ENCODE data around the gene WEE2.

Gene WEE2

DNA sequence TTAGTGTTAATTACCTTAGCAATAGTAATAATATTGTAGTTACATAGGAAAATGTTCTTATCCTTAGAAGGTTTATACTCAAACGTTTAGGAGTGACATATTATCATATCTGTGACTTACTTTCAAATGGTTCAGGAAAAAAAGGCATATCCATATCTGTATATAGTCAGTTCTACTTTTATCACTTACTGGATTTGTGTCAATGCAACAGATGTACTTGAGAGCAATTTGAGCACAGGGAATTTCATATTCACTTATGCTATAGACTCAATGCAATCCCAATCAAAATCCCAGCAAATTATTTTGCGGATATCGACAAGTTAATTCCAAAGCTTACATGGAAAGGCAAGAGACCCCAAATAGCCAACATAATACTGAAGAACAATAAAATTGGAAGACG is 16.2 kb upstream of the WEE2 start:
- no peak for DNase-seq

DNA sequence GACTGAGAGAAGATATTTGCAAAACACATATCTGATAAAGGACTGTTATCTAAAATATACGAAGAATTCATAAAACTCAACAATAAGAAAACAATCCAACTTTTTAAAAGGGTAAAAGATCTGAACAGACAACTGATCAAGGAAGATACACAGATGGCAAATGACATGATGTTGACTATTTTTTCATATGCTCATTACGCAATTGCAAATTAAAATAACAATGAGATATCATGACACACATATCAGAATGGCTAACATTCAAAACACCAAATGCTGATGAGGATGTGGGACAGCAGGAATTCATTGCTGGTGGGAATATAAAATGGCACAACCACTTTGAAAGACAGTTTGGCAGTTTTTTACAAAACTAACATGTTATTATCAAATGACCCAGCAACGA is 15.1 kb upstream of the WEE2 start:
- DNase-seq: no peak

DNA sequence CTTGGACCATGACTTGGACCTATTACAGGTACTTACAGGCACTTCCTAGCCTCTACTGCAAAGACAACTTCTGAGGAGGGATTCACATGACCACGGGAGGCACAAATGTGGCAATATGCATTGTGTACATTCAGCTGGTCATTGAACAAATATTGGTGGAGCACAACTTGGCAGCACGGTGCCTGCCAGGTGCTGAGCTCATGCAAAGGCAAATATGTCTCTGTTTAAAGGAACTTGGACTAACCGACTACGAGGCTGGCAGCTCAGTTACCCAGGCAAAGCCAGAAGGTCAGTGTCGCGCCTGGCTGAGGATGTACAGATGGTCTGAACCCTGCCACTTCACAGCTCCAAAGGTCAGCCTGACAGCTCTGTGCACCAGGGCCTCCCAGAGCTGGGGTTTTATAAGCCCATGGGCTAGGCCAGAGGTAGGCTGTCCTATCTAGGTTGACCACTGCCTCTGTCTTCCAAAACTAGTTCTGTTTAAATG is 12.3 kb upstream of the WEE2 start:
- no peak for DNase-seq

DNA sequence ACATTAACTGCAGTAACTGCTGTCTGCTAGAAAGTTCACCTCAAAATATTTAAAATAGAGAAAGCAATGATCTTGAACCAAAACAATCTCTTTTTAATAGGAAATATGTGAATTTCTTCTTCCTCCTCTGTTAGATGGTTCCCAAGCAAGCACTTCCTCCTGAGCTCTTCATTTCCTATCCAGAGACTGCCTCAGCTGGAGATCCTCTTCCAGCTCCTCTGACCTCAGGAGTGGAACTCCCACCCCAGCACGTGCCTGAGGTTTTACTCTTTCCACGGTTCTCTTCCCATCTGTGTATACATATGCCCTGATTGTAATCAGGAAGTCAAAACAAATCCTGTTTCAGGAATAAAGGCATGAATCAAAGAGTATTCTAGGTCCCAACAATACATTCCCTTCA is 11.8 kb upstream of the WEE2 start:
- DNase-seq: no peak

DNA sequence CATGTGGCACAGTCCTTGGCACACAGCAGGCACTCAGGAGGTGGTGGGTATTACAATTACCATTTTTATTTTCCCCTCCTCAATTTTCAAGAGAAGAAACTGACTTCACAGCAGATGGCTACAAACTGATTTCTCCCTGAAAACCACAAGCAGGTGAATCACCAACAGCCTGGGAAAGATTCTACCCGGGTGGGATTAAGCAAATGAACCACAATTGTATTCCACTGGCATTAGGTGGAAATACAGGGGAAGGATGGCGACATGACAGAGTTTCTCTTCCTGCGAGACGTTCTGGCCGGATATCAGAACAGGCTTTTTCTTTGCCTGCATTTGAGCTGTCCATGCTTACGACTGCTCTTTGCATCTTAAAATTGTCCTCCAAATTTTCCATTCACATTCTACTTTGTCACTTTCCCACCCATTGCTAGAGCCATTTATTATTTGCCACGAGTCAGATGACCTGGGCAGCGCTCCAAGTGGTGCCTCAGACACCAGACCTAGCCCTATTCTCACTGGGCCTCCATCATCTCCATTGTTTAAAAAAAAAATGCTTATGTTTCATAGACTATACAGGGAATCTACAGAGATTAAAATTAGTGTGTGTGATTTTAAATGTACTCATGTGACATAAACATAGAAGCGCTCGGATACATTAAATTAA is 10.8 kb upstream of the WEE2 start:
- DNase-seq: peak; percentile 67

DNA sequence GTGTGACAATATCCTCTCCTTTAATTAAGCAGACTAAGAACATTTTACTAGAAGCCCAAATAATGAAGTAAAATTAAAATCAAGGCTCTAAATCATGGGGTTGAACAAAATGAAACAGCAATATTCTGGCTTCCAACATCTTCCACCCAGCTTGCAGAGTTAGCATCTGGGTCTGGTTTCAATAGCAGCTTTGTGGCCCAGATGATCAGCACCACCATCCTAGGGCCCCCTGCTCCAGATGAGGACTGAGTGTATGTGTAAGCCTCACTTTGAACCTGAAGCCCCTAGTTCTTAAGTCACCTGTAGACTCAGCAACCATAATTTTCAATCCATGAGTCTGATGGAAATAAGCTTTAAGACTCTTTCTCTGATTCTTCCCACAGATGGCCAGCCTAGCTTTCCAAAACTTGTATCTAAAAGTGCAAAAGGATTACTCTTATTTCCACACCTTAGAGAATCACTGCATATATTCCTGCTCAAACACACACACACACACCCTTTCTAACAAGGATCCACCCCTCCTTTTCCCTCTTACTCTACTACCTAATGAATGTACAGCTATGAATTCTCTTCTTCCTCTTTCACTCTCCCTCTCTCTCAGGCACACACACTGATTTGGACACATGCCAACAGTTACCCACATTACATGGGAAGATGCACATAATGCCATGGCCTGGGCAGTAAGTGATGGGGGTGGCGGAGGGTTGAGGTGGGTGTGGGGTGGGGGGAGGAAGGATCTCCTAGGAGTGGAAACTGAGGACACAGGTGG is 9.7 kb upstream of the WEE2 start:
- DNase-seq: no peak

DNA sequence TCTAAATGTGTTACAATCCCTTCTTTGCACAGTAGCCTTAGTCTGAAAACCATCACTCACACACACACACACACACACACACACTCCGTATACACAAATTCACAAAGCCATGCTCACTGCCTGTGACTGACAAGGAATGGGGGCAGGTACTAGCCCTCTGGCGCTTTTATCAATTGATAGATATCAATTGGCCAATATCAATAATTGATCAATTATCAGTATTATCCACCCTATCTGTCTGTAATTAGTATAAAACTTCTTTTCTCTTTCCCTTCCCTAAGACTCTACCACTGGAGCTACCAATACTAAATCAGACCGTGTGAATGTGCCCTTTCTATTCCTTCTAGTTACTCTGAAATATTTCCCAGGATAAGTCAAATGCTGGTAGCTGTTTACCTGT is 8.3 kb upstream of the WEE2 start:
- no peak for DNase-seq

DNA sequence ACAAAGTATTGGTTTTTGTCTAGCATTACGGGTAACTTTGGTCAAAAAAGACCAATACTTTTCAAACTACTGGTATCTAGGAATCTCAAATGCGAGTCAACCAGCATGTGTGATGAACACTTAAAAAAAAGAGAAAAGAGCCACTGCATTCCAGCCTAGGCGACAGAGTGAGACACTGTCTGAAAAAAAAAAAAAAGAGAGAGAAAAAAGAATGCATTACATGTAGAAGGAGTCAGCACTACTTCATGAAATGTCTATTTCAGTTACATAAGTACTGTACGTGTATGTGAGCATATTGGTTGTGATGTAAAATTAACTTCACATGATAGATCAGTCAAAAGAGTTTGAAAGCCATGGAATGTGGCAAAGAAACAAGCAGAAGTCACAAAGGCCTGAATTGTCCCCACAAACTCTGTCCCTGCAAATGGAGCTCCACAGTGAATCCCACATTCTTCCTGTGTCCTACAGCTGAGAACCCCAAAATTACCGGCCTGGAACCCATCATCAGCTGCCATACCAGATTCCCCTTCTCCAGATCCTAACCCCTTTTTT is 7.8 kb upstream of the WEE2 start:
- no peak for DNase-seq

DNA sequence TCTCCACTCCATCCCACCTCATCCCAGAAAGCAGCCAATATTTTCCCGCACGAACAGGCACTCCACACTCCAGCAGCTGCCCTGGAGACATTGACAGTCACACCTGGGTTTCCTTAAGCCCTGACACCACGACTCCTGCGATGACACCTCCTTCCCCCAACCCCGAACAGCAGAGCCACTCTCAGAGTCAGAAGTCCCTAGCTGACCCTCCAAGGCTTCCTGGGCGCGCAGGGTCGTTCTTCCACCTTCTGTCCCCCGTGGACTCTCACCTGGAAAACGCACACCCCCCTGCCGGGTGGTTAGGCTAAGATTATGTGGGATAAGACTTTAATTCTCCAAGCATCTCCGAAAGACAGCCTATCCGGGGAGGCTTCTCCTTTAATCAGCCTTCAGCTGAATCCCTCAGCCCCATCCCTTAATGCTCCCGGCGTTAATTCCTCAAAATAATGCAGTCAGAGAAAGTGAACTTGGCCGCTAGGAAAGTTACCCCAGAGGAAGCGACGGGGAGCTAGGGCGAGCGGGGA is 7.2 kb upstream of the WEE2 start:
- no peak for DNase-seq

DNA sequence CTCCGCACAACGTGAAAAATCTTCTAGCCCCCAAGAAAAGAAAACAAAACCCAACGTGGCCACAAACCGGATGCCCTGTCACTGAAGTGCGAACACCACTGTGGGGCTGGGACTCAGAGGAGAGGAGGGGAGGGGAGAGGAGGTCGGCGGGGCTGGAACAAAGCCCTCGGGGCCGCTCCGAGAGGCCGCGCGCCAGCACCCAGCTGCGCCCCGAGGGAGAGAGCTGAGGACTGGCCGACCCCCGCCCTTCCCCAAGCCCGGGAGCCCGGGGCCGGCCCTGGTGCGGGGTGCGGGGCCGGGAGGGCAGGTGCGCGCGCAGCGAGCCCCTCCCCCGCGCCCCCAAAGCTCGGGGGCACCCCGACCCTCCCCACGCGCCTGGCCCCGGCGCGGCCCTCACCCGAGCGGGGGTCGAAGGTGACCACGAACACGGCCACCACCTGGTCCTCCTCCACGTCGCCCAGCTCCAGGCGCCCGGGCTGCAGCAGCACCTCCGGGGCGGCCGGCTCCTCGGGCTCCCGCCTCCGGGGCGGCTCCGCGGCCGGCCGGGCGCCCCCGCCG is 6.6 kb upstream of the WEE2 start:
- no peak for DNase-seq

DNA sequence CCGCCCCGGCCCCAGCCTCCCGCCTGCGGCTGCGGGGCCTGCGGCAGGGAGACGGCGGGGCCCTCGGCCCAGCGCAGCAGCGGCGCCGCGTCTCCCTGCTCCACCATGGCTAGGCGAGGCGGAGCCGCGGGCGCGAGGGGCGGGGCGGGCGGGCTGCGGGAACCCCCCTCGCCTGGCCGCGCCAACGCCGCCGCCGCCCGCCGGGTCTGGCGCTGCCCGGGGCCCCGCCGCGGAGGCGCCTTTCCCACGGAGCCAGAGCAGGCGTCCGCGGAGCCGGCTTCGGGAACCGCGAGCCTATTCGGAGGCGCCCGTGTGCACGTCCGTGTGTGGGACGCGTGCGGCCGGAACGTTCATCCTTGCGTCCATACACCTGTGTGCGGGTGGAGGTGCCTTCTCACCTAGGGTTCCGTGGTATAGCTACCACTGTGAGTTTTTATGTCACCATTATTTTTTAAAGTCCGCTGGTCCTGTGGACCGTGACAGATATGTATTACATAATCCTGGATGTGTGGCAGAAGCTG is 6.0 kb upstream of the WEE2 start, which contains the start of gene DENND11:
DENND11 (minus strand) TSS at position 120 of the 521 bp plus-strand sequence; CDS start at position 107, 13 bp downstream.
- DNase-seq: peak; percentile 28

DNA sequence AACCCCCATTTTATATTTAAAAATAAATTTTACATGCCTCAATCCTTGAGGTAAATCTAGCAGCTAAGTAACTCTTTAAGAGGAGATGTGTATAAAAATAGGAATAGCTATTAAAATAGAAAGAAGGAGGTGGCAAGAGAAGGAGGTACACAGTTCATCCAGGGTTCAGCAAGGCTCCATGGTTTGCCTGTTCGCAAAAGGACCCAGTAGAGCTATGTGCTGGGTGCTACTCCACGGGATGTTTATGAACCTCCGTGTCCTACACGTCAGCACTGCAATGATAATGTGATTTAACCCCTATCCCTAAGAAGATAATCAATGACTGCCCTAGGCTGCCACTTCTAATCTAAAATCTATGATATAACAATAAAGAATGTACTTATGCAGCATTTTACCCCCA is 5.3 kb upstream of the WEE2 start:
- DNase-seq: no peak

DNA sequence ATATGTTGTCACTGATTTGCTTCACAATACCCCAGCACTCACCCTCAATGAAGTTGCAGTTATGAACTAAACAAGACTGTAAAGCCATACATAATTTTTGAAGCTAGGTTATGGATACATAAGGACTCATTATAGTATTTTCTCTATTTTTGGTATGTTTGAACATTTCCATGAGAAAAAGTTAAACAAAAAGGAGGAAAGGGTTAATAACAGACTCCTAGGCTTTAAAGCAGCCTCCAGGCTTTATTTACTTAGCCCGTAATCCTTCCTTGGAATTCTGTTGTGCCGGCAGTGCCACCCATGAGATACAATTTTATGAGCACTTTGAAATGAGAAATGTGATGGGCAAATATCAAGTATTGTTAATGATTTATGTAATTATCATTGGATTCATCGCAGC is 4.0 kb upstream of the WEE2 start:
- DNase-seq: no peak

DNA sequence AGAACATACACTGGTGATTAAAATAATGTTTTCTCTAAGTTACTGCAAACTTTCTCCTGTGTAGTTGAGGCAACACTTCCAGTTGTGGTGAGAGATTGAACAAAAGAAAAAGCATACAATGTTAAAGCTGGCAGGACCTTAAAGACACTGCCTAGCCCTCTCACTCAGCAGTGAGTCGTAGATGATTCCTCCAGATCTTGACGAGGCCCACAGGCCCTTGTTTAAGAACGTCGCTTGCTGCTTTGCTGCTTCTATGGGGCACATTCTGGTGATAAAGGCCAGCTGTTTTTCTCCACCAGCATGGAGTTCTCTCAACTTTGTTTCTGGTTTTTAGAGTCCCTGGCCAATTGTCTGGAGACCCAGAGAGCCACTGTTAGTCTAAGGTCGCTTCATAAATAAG is 3.4 kb upstream of the WEE2 start:
- DNase-seq: peak; percentile 16

DNA sequence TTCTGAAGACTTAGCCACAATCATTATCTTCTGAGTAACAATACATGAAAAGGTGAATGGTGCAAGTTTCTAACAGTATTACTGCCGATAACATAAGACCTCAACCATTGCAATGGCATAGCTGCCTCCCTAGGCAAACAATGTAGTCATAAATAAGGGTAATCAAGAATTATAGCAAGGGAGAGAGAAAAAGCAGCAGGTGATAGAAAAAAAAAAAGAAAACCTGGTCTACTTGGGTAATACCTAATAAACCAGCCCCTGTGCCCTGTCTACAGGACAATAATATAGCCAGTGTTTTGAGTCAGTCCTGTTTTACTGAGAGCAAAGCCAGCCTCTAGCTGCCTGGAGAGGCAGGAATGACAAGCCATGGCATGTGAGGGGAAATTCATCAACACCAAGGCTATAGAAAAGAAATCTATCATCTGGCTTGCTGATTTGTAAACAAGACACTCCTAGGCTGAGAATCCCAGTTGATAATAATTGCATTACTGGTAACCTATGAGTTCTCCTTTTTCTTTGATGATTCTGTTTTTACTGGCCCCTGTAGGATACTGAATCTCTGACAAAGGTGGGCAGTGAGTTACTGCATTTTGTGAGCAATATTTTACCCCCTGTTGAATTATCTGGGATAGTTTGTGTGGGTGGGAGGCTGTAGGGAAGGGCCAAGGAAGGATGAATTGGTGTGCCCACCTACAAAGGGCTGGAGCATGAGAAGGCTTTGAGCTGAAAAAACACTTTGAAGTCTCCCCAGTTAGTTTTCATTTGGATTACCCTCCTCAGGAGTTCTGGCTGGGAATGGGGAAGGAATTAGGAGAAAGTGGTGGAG is 1.7 kb upstream of the WEE2 start:
- no peak for DNase-seq

DNA sequence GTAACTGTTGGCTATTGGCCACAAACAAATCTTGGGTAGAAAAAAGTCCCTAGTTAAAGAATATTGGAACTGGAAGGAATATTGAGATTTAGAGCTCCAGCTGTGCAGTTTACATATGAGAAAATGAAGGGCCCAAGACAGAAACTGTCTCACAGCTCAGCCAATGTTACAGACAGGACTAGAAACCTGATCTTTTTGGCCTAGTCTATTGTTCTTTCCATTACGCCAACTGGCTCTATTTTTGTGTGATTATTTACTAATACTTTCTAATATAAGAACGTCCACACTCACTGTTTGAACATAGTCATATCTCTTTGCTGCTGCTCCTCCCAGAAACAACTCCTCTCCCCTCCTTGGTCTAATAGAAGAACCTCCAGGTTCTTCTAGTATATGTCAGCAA is 1.2 kb downstream of the WEE2 start:
- DNase-seq: no peak

DNA sequence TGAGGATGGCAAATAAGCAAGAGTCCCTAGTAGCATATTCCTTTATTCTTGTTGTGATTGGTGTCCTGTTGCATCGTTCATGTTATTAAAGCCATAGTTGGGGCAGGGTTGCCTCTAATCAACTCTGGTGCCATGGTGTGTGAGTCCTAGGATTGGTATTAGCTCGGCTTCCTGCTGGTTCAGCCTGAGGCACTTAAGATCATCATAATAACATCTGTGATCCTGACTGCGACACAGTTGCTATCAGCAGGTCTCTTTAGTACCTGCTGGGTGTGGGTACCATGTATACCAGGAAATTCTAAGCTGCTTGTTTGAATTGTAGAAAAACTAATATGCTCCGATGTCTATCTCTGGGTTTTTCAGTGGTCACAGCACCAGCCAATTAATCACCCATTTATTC is 1.6 kb downstream of the WEE2 start:
- DNase-seq: no peak

DNA sequence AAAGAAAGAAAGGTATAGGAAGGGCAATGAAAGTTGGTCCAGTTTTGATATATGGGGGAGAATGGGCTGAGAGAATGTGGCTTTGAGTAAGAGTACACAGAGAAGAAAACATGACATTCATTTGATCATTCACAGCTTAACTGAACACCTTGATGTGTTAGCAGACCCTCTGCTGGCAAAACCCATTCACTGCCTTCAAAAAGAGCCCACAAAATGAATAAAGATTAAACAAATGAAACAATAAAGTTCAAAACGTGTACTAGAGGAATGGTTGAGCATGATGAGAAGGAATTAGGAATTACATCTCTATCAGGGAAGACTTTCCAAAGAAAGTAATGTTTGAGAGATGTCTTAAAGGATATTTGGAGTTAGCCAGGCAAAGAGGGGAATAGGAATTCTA is 2.1 kb downstream of the WEE2 start:
- no peak for DNase-seq

DNA sequence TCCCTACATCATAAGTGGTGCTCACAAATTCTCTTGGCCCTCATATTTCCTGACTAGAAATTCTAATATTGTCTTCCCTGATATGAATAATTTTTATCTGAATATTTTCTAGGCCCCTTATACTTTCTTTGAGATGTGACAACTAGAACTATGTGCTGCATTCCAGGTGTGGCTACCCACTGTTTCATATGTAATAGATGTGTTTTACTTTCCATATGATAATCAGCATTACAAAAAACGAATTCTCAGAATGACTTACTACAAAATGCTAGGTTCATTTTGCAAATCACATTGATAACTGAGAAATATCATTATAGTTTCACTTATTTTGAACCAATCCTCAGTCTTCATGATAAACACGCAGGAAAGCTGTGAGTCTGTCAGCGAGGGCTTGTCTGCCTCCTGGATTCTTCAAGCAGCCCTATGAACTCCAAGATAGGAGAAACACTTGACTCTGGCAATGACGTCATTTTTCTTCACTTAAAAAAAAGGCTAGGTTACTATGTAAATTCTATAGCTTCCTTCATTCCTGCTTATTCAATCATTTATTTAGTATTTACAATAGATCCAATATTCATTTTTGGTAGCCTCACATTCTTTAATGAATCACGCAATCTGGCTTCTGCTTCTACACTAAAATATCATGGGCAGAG is 4.6 kb downstream of the WEE2 start:
- no peak for DNase-seq

DNA sequence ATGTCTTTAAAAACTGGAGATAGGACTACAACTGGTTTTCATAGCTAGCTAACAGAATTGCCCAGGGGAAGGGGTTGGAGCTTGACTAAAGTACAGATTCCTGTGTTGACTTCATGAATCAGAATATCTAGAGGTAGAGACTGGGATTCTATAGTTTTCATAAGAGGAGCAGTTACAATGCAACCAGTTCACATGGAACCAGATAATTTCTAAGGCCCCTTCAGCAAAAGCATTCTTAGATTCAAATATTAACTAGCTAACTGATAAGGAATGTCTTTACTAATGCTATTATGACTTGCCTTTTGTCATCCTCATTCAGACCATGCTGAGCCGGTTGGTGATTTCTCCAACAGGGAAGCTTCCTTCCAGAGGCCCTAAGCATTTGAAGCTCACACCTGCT is 5.7 kb downstream of the WEE2 start:
- no peak for DNase-seq

DNA sequence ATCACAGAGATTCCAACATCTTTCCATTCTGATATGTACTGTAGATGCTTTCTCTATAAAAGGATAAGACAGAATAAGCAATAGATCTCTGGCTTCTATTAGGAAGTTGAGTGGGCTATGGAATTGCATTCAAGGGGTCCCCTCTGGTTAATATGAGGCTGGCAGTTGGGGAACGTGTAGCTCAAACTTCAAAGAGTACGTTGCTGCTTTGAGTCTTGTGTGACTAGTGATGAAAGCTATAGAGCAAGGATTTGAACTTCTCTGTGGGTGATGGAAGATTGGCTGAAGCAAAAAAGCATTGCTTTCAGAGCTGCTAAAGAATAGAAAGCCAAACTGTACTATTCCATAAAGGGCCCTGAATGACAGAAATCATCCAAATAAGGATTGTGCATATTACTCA is 6.4 kb downstream of the WEE2 start:
- no peak for DNase-seq

DNA sequence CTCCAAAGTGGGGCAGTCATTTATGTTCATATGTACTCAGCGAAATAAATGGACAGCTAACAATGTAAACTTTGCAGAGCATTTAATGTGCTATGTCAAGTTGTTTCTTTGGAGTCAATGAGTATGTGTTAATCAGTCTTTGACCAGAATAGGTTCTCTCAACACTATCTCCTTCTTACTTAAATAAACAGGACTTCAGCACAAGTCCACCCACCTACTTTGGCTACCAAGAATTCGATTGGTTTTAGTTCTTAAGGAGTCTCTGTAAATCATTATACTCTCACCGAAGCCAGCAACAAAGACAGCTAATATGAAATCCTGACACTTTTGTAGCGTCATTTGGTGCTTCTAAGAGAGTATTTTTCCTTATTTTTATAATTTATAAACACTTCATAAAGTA is 6.9 kb downstream of the WEE2 start:
- no peak for DNase-seq
